H9 (cell line): ENCODE data around the gene C17orf107. TPM values are rescaled to one million over a fixed set of nuclear protein-coding genes. Genes with fewer than 3 reads are reported as not detected.
A peak's percentile ranks its signal among the peaks of the same experiment; 100 is the strongest.

Experiments
- DNase-seq: peaks from one replicate; pipeline ENCODE4 v3.0.0-alpha.2; 2017
- H2AFZ ChIP-seq: one replicate; pipeline ENCODE4 v1.6.1; 2013; ENCODE audit warnings: mild to moderate bottlenecking, low read length, control low read depth, moderate library complexity
- H2AK5ac ChIP-seq: 2 replicates; pipeline ENCODE4 v1.6.1; 2013; ENCODE audit warnings: low read length, control low read depth, mixed read lengths; ENCODE audit not compliant: insufficient read length
- H2BK120ac ChIP-seq: one replicate; pipeline ENCODE4 v1.6.1; 2013; ENCODE audit warnings: low read depth, mild to moderate bottlenecking, low read length, control low read depth, inconsistent platforms; ENCODE audit not compliant: poor library complexity, severe bottlenecking
- H2BK12ac ChIP-seq: 2 replicates; pipeline ENCODE4 v1.6.1; 2013; ENCODE audit warnings: low read length, control low read depth, mixed read lengths, low read depth; ENCODE audit not compliant: insufficient read length
- H2BK15ac ChIP-seq: 2 replicates; pipeline ENCODE4 v1.6.1; 2013; ENCODE audit warnings: low read depth, low read length, control low read depth
- H2BK20ac ChIP-seq: one replicate; pipeline ENCODE4 v1.6.1; 2013; ENCODE audit warnings: low read depth, mild to moderate bottlenecking, low read length, control low read depth, inconsistent platforms; ENCODE audit not compliant: poor library complexity, severe bottlenecking
- H2BK5ac ChIP-seq: 2 replicates; pipeline ENCODE4 v1.6.1; 2013; ENCODE audit warnings: low read length, control low read depth, mixed read lengths; ENCODE audit not compliant: insufficient read length
- H3K14ac ChIP-seq: 2 replicates; pipeline ENCODE4 v1.6.1; 2013; ENCODE audit warnings: low read length, control low read depth; ENCODE audit not compliant: insufficient read depth
- H3K18ac ChIP-seq: 2 replicates; pipeline ENCODE4 v1.6.1; 2013; ENCODE audit warnings: low read depth, mild to moderate bottlenecking, mixed read lengths, low read length, control low read depth; ENCODE audit not compliant: insufficient read length
- H3K23ac ChIP-seq: 2 replicates; pipeline ENCODE4 v1.6.1; 2013; ENCODE audit warnings: low read length, control low read depth, mixed read lengths, low read depth; ENCODE audit not compliant: insufficient read length
- H3K23me2 ChIP-seq: 2 replicates; pipeline ENCODE4 v1.6.1; 2013; ENCODE audit warnings: low read depth, mild to moderate bottlenecking, mixed read lengths, low read length, control low read depth; ENCODE audit not compliant: insufficient read length, poor library complexity, severe bottlenecking
- H3K27ac ChIP-seq: 2 replicates; pipeline ENCODE4 v1.5.1; 2013; ENCODE audit warnings: low read length, control low read depth, mixed read lengths, low read depth; ENCODE audit not compliant: insufficient read length
- H3K27me3 ChIP-seq: 2 replicates; pipeline ENCODE4 v1.6.1; 2013; ENCODE audit warnings: low read length, control low read depth, inconsistent platforms; ENCODE audit not compliant: insufficient read depth
- H3K4ac ChIP-seq: 2 replicates; pipeline ENCODE4 v1.6.1; 2013; ENCODE audit warnings: low read depth, mild to moderate bottlenecking, control low read depth, inconsistent platforms, low read length, moderate library complexity
- H3K4me1 ChIP-seq: 2 replicates; pipeline ENCODE4 v1.6.1; 2013; ENCODE audit warnings: low read length, control low read depth, inconsistent platforms; ENCODE audit not compliant: insufficient read depth
- H3K4me2 ChIP-seq: 2 replicates; pipeline ENCODE4 v1.6.1; 2013; ENCODE audit warnings: low read length, control low read depth, mixed read lengths; ENCODE audit not compliant: insufficient read length, insufficient read depth
- H3K56ac ChIP-seq: 2 replicates; pipeline ENCODE4 v1.6.1; 2013; ENCODE audit warnings: low read depth, mild to moderate bottlenecking, mixed read lengths, low read length, control low read depth; ENCODE audit not compliant: insufficient read length
- H3K79me1 ChIP-seq: 2 replicates; pipeline ENCODE4 v1.6.1; 2013; ENCODE audit warnings: low read depth, mild to moderate bottlenecking, moderate library complexity, low read length, control low read depth, inconsistent platforms; ENCODE audit not compliant: insufficient read depth, poor library complexity, severe bottlenecking
- H3K79me2 ChIP-seq: 2 replicates; pipeline ENCODE4 v1.6.1; 2013; ENCODE audit warnings: low read length, control low read depth, inconsistent platforms; ENCODE audit not compliant: insufficient read depth
- H3K9ac ChIP-seq: 2 replicates; pipeline ENCODE4 v1.6.1; 2013; ENCODE audit warnings: low read length, control low read depth, mixed read lengths; ENCODE audit not compliant: insufficient read length; ENCODE audit errors: extremely low read depth
- H3K9me3 ChIP-seq: one replicate; pipeline ENCODE4 v1.6.1; 2013; ENCODE audit warnings: low read depth, low read length, inconsistent platforms; ENCODE audit not compliant: control insufficient read depth
- H3T11ph ChIP-seq: one replicate; pipeline ENCODE4 v1.6.1; 2013; ENCODE audit warnings: mild to moderate bottlenecking, low read length, control low read depth, inconsistent platforms
- H4K20me1 ChIP-seq: one replicate; pipeline ENCODE4 v1.6.1; 2013; ENCODE audit not compliant: control insufficient read depth, insufficient read length, insufficient read depth
- H4K5ac ChIP-seq: 2 replicates; pipeline ENCODE4 v1.6.1; 2013; ENCODE audit warnings: low read depth, mild to moderate bottlenecking, mixed read lengths, low read length, control low read depth; ENCODE audit not compliant: insufficient read length
- H4K8ac ChIP-seq: replicated peaks from 2 replicates; pipeline ENCODE4 v1.6.1; 2013; ENCODE audit warnings: low read length, control low read depth, mixed read lengths, low read depth; ENCODE audit not compliant: insufficient read length
- H4K91ac ChIP-seq: 2 replicates; pipeline ENCODE4 v1.6.1; 2013; ENCODE audit warnings: low read depth, mild to moderate bottlenecking, moderate library complexity, mixed read lengths, low read length, control low read depth; ENCODE audit not compliant: insufficient read length
- H3K27ac Mint-ChIP-seq, 3 experiments: 2 replicates in 2 of 3; 3 replicates in 1 of 3; pipeline ENCODE4 v1.8.0; 2020 to 2021; ENCODE audit warnings: mixed read lengths in 3 of 3, mild to moderate bottlenecking in 1 of 3, moderate library complexity in 1 of 3
- H3K27me3 Mint-ChIP-seq: 2 replicates; pipeline ENCODE4 v1.8.0; 2021; ENCODE audit warnings: low read depth, mild to moderate bottlenecking, moderate library complexity, mixed read lengths
- H3K36me3 Mint-ChIP-seq, 3 experiments: 2 replicates in 2 of 3; 3 replicates in 1 of 3; pipeline ENCODE4 v1.8.0; 2020 to 2021; ENCODE audit warnings: low read depth in 3 of 3, mixed read lengths in 3 of 3; ENCODE audit not compliant: insufficient read depth in 1 of 3
- H3K4me1 Mint-ChIP-seq, 2 experiments: 2 replicates each; pipeline ENCODE4 v1.8.0; 2020; ENCODE audit warnings: mixed read lengths in 2 of 2
- H3K4me3 Mint-ChIP-seq, 2 experiments: 2 replicates in 1 of 2; 3 replicates in 1 of 2; pipeline ENCODE4 v1.8.0; 2020 to 2021; ENCODE audit warnings: mild to moderate bottlenecking in 2 of 2, mixed read lengths in 2 of 2, moderate library complexity in 1 of 2
- H3K9me3 Mint-ChIP-seq, 2 experiments: 2 replicates in 1 of 2; 3 replicates in 1 of 2; pipeline ENCODE4 v1.8.0; 2020; ENCODE audit warnings: mild to moderate bottlenecking in 2 of 2, mixed read lengths in 2 of 2, moderate library complexity in 1 of 2
- WGBS: extraction: QIAGEN DNeasy Blood & Tissue Kit; methylation state at CpG from one replicate; pipeline ENCODE4 v1.1.7; 2013; ENCODE audit warnings: missing lambda C conversion rate, low lambda C conversion rate, mixed read lengths; ENCODE audit not compliant: insufficient read length; ENCODE audit errors: extremely low coverage; 5-methylcytosine and 5-hydroxymethylcytosine counted together
- total RNA-seq: library from RNA; stranded (reverse); gene quantifications from 2 replicates; pipeline ENCODE4 v1.2.1, GENCODE V29; 2021
- TF ChIP-seq, protein P1 (sequence below): fragments of 200-600 bp; sonication (generic); conservative IDR thresholded peaks from 3 replicates; pipeline ENCODE4 v1.8.0; 2021; ENCODE audit warnings: antibody characterized with exemption, mild to moderate bottlenecking

C17orf107 gene
- total RNA-seq, 1 experiment from 2014 or later: 4.4 TPM

DNA sequence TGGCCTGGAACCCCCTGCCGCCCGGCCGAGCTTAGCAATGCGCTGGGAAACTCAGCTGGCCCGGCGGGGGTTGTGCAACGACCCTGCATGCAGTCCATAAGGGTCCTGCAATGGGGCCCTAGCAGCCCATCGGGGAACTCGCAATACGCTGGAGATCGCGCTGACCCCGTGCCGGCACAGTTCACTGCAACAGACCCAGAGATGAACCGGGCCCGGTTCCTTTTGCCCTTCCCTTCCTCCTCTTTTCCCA is 40.1 kb downstream of the C17orf107 start:
- Histone ChIP-seq H4K5ac (no peak overlapping the region), H3K4ac (no peak overlapping the region), H3K79me2 (peaks cover 6% of the 10 kb centered on the region; the same call in 1 of the 2 replicates), H2BK120ac (no peak overlapping the region), H3K14ac (peak overlapping the region; percentile 91), H2BK15ac (no peak overlapping the region), H3K4me1 (no peaks in the 10 kb centered on the region), H4K91ac (no peak overlapping the region), H3K9me3 (no peaks in the 10 kb centered on the region), H3T11ph (no peak overlapping the region), H3K27me3 (no peaks in the 10 kb centered on the region), H2AK5ac (no peak overlapping the region), H3K56ac (no peak overlapping the region), H3K79me1 (peaks cover 5% of the 10 kb centered on the region), H3K27ac (peak overlapping the region; percentile 81), H3K9ac (peak overlapping the region; percentile 71), H3K23me2 (peaks cover 17% of the 10 kb centered on the region), H2BK5ac (no peak overlapping the region), H4K20me1 (peaks cover 7% of the 10 kb centered on the region), H3K18ac (peak overlapping the region; percentile 69), H2BK12ac (no peak overlapping the region), H4K8ac (no peak overlapping the region), H2AFZ (no peak overlapping the region), H2BK20ac (no peak overlapping the region), H3K4me2 (peak overlapping the region; percentile 80), H3K23ac (no peak overlapping the region)
- Mint-ChIP-seq H3K36me3 (peaks cover 27 to 70% (median 53%) of the 10 kb centered on the region in 3 experiments), H3K27me3 (peaks cover 1% of the 10 kb centered on the region; the same call in 1 of the 2 replicates), H3K4me1 (peaks cover 20 to 29% of the 10 kb centered on the region in 2 experiments), H3K9me3 (no peaks in the 10 kb centered on the region; a peak in 1 of 5 replicates), H3K4me3 (peak overlapping the region; percentile 95 to 98), H3K27ac (peak overlapping the region; percentile 91 to 100 (median 97); a peak in 6 of 7 replicates)
- no CpG with 5 or more reads among the region's 16 CpGs for WGBS
- TF ChIP-seq, protein P1, sequence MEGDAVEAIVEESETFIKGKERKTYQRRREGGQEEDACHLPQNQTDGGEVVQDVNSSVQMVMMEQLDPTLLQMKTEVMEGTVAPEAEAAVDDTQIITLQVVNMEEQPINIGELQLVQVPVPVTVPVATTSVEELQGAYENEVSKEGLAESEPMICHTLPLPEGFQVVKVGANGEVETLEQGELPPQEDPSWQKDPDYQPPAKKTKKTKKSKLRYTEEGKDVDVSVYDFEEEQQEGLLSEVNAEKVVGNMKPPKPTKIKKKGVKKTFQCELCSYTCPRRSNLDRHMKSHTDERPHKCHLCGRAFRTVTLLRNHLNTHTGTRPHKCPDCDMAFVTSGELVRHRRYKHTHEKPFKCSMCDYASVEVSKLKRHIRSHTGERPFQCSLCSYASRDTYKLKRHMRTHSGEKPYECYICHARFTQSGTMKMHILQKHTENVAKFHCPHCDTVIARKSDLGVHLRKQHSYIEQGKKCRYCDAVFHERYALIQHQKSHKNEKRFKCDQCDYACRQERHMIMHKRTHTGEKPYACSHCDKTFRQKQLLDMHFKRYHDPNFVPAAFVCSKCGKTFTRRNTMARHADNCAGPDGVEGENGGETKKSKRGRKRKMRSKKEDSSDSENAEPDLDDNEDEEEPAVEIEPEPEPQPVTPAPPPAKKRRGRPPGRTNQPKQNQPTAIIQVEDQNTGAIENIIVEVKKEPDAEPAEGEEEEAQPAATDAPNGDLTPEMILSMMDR: no peak
- no peak for DNase-seq
